ENCODE data around the gene SH3PXD2A. TPM values are rescaled to one million over a fixed set of nuclear protein-coding genes. Genes with fewer than 3 reads are reported as not detected.

Gene SH3PXD2A
- total and polyA plus RNA-seq, 2 of the 4 experiments (the other 2 are of a cell fraction): 6.3 to 23.0 TPM

DNA sequence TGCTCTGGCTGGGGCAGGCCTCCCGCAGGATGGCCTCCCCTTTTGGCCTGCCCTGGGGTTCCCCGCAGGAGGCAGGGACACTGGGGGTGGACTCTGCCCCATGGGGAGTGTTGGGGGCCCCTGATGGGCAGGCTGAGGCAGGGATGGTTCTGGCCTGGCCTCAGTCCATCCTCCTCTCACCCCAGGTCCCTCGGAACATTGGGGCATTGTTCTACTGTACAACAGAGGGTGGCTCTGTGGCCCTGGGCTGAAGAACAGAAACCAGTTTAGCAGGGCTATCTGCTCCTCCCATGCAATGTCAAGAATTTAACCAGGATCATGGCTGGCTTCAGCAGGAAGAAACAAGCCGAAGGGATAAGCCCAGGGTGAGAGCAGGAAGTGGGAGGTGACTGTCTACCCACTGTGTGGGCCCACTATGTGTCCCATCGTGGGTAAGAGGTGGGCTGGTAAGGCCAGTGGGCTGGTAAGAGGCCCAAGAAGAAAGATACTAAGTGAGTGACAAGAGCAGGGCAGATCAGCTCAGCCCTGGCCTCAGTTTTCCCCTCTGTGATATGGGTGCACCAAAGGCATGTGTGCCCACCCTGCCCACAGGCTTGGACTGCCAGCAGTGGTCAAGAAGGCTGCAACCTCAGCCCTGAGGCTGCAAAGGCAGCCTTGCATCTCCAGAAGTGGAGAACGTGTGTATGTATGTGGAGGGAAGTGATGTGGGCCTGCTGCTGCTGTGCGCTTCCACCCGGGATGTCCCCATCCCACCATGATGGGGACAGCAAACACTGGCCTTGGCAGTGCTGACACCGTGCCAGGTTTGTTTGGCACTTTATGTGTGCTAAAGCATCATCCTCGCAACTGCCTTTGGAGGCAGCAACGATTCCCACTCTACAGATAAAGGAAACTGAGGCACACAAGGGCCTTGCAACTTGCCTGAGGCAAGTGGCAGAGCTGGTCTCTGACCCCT, 138.9 kb downstream of the SH3PXD2A start:
- 0 out of 2 replicates have a peak overlapping the region, but pooled peaks have one; percentile 13 for H3K18ac ChIP-seq (ENCODE audit: low read depth, low read length)

More for the DNA sequence above, 138.9 kb downstream of the SH3PXD2A start:
- no peak for ATAC-seq (ENCODE audit: low read depth)
- no peak overlapping the region for H4K5ac ChIP-seq (ENCODE audit: low read depth, low read length)
- no peak overlapping the region for H3K4me3 ChIP-seq (ENCODE audit: insufficient read depth, low read depth, low read length)
- peaks cover 15% of the 10 kb centered on the region; the same call in 1 of the 2 replicates for H3K9me1 ChIP-seq (ENCODE audit: insufficient read depth, low read length)
- H4K8ac ChIP-seq (ENCODE audit: low read depth in 2 of 2, low read length in 2 of 2): peak overlapping the region in 1 of 2 experiments; percentile 53; a peak in 2 of 4 replicates
- peak overlapping the region; percentile 39 for H3K4ac ChIP-seq (ENCODE audit: low read depth, low read length)
- H3K9me3 ChIP-seq (ENCODE audit: control insufficient read depth, insufficient read depth, low read length): no peaks in the 10 kb centered on the region
- no peak overlapping the region for H3K9ac ChIP-seq (ENCODE audit: low read depth, low read length)
- TF ChIP-seq SMC3 (IDR thresholded peaks at IDR 0.05; ENCODE audit: low read depth, low read length) (no peak), MAZ (IDR thresholded peaks at IDR 0.05; ENCODE audit: borderline replicate concordance, low read depth, low read length) (no peak), MAFK (IDR thresholded peaks at IDR 0.05; ENCODE audit: low read depth, low read length) (no peak)
- no peak overlapping the region for H2BK20ac ChIP-seq (ENCODE audit: low read depth, low read length)
- in situ Hi-C loops (cut with MboI; ENCODE audit: low sequenced_read_pairs) (loop anchor here (5.0 to 25.0 kb wide), 3 partner anchors 141 to 496 kb away; partner anchors contain the start of gene SH3PXD2A), intact Hi-C loops (cut with micrococcal nuclease) (loop anchor here (5.0 kb wide), 1 partner anchor 61 kb away; no protein-coding TSS in a partner anchor), dilution Hi-C loops (cut with HindIII; ENCODE audit: low sequenced_read_pairs, unreplicated experiment) (loop anchor here (25.0 kb wide), 1 partner anchor 146 kb away; the partner anchor contains the start of gene SH3PXD2A)
- peak overlapping the region; percentile 91 for H2AK5ac ChIP-seq (ENCODE audit: low read depth, low read length)
- H3K23ac ChIP-seq (ENCODE audit: low read depth, low read length): no peak overlapping the region
- no peak overlapping the region for H2BK15ac ChIP-seq (ENCODE audit: low read depth, low read length)
- H3K14ac ChIP-seq (replicated peaks; ENCODE audit: low read depth, low read length): peak overlapping the region; percentile 50; the same call in 1 of the 2 replicates
- peaks cover 4% of the 10 kb centered on the region; the same call in 1 of the 2 replicates for H4K20me1 ChIP-seq (ENCODE audit: insufficient read depth, low read length)
- H2AFZ ChIP-seq (replicated peaks; ENCODE audit: low read length, poor library complexity): peak overlapping the region; percentile 78
- H3K79me1 ChIP-seq (ENCODE audit: low read depth in 1 of 2, low read length in 2 of 2): peaks cover 0 to 11% of the 10 kb centered on the region in 2 experiments; a peak in 1 of 4 replicates
- BruUV-seq (replicated peaks): no TSS peak
- H3K36me3 ChIP-seq (ENCODE audit: control insufficient read depth, insufficient read depth, low read length): no peaks in the 10 kb centered on the region
- ChIA-PET CTCF (no interaction called here), POLR2A (ENCODE audit: unreplicated experiment) (no interaction called here)
- peak overlapping the region; percentile 50; the same call in 1 of the 2 replicates for H2BK120ac ChIP-seq (ENCODE audit: low read depth, low read length)
- whole genome bisulfite sequencing, 2 experiments (ENCODE audit: extremely low coverage in 2 of 2, insufficient read length in 1 of 2): 79% methylated on average over 6 of the region's 11 CpGs; no CpG with 5 or more reads in 1 of the 2 experiments
- no peaks in the 10 kb centered on the region for H3K27me3 ChIP-seq (ENCODE audit: control insufficient read depth, insufficient read depth, low read length)
- peak overlapping the region; percentile 52 for H2BK5ac ChIP-seq (ENCODE audit: low read depth, low read length, poor library complexity, severe bottlenecking)
- H3K27ac ChIP-seq (ENCODE audit: insufficient read depth, low read length): no peak overlapping the region
- DNase-seq: no peak
- H4K91ac ChIP-seq (ENCODE audit: insufficient read depth, low read depth, low read length): no peak overlapping the region
- peaks cover 25% of the 10 kb centered on the region for H3K4me1 ChIP-seq (ENCODE audit: control insufficient read depth, insufficient read depth, low read length)
- H3K4me2 ChIP-seq (ENCODE audit: low read depth, low read length): no peak overlapping the region
- peak overlapping the region; percentile 82 for H2AK9ac ChIP-seq (replicated peaks; ENCODE audit: low read depth, low read length, poor library complexity)
- no peak overlapping the region for H3K56ac ChIP-seq (ENCODE audit: extremely low read depth, insufficient read depth, low read length)
